ENCODE measurements around the gene WDR72.
"Not testable (repeated sequence)": the region's sequence is repeated elsewhere in the genome, so short reads cannot be mapped to it uniquely, and the experiment has no call there.

WDR72 gene

GRCh38 chr15:53695365-53695764 is 64.1 kb downstream of the WDR72 start:
- no peaks in the 10 kb centered on the region for H3K27me3 ChIP-seq (ENCODE audit: control insufficient read depth in 1 of 2, insufficient read depth in 2 of 2, low read length in 2 of 2)
- H3K9ac ChIP-seq (ENCODE audit: low read length): no peak overlapping the region
- no peak overlapping the region for H3K4me3 ChIP-seq (ENCODE audit: low read depth in 1 of 2, low read length in 2 of 2)
- peaks cover 6% of the 10 kb centered on the region for H3K4me1 ChIP-seq (ENCODE audit: insufficient read depth, low read length)
- H3K9me3 ChIP-seq (ENCODE audit: low read length): no peaks in the 10 kb centered on the region
- H3K36me3 ChIP-seq (ENCODE audit: insufficient read depth, low read length): no peaks in the 10 kb centered on the region
- H3K27ac ChIP-seq (ENCODE audit: low read depth, low read length): no peak overlapping the region

GRCh38 chr15:53694476-53694874 is 65.0 kb downstream of the WDR72 start:
- no peak overlapping the region for H3K9ac ChIP-seq (ENCODE audit: low read length)

GRCh38 chr15:53693729-53694475 is 65.6 kb downstream of the WDR72 start:
- H3K36me3 ChIP-seq (ENCODE audit: insufficient read depth, low read length): no peaks in the 10 kb centered on the region

More at GRCh38 chr15:53694476-53694874, 65.0 kb downstream of the WDR72 start:
- Histone ChIP-seq H3K4me1 (ENCODE audit: insufficient read depth, low read length) (peaks cover 6% of the 10 kb centered on the region), H3K9me3 (ENCODE audit: low read length) (no peaks in the 10 kb centered on the region), H3K27ac (ENCODE audit: low read depth, low read length) (no peak overlapping the region), H3K4me3 (ENCODE audit: low read depth in 1 of 2, low read length in 2 of 2) (no peak overlapping the region), H3K27me3 (ENCODE audit: control insufficient read depth in 1 of 2, insufficient read depth in 2 of 2, low read length in 2 of 2) (no peaks in the 10 kb centered on the region), H3K36me3 (ENCODE audit: insufficient read depth, low read length) (no peaks in the 10 kb centered on the region)

GRCh38 chr15:53684162-53684561 is 75.3 kb downstream of the WDR72 start:
- H3K9me3 ChIP-seq (ENCODE audit: low read length); H3K27me3 ChIP-seq (ENCODE audit: control insufficient read depth in 1 of 2, insufficient read depth in 2 of 2, low read length in 2 of 2); H3K4me3 ChIP-seq (ENCODE audit: low read depth in 1 of 2, low read length in 2 of 2); H3K4me1 ChIP-seq (ENCODE audit: insufficient read depth, low read length); H3K36me3 ChIP-seq (ENCODE audit: insufficient read depth, low read length); H3K27ac ChIP-seq (ENCODE audit: low read depth, low read length); H3K9ac ChIP-seq (ENCODE audit: low read length): not testable (repeated sequence)

More at GRCh38 chr15:53693729-53694475, 65.6 kb downstream of the WDR72 start:
- Histone ChIP-seq H3K4me3 (ENCODE audit: low read depth in 1 of 2, low read length in 2 of 2) (no peak overlapping the region), H3K27ac (ENCODE audit: low read depth, low read length) (no peak overlapping the region), H3K27me3 (ENCODE audit: control insufficient read depth in 1 of 2, insufficient read depth in 2 of 2, low read length in 2 of 2) (no peaks in the 10 kb centered on the region), H3K4me1 (ENCODE audit: insufficient read depth, low read length) (peaks cover 6% of the 10 kb centered on the region), H3K9ac (ENCODE audit: low read length) (no peak overlapping the region), H3K9me3 (ENCODE audit: low read length) (no peaks in the 10 kb centered on the region)

GRCh38 chr15:53681056-53681455 is 78.4 kb downstream of the WDR72 start:
- no peak overlapping the region for H3K27ac ChIP-seq (ENCODE audit: low read depth, low read length)
- H3K36me3 ChIP-seq (ENCODE audit: insufficient read depth, low read length): no peaks in the 10 kb centered on the region
- H3K27me3 ChIP-seq (ENCODE audit: control insufficient read depth in 1 of 2, insufficient read depth in 2 of 2, low read length in 2 of 2): no peaks in the 10 kb centered on the region
- H3K4me1 ChIP-seq (ENCODE audit: insufficient read depth, low read length): no peaks in the 10 kb centered on the region
- H3K4me3 ChIP-seq (ENCODE audit: low read depth in 1 of 2, low read length in 2 of 2): no peak overlapping the region
- H3K9me3 ChIP-seq (ENCODE audit: low read length): no peaks in the 10 kb centered on the region
- H3K9ac ChIP-seq (ENCODE audit: low read length): no peak overlapping the region

GRCh38 chr15:53675832-53676231 is 83.6 kb downstream of the WDR72 start:
- Histone ChIP-seq H3K27ac (ENCODE audit: low read depth, low read length) (no peak overlapping the region), H3K27me3 (ENCODE audit: control insufficient read depth in 1 of 2, insufficient read depth in 2 of 2, low read length in 2 of 2) (no peaks in the 10 kb centered on the region), H3K36me3 (ENCODE audit: insufficient read depth, low read length) (no peaks in the 10 kb centered on the region), H3K4me1 (ENCODE audit: insufficient read depth, low read length) (no peaks in the 10 kb centered on the region), H3K9me3 (ENCODE audit: low read length) (no peaks in the 10 kb centered on the region), H3K4me3 (ENCODE audit: low read depth in 1 of 2, low read length in 2 of 2) (no peak overlapping the region), H3K9ac (ENCODE audit: low read length) (no peak overlapping the region)

GRCh38 chr15:53671545-53671944 is 87.9 kb downstream of the WDR72 start:
- H3K4me3 ChIP-seq (ENCODE audit: low read depth in 1 of 2, low read length in 2 of 2): no peak overlapping the region
- H3K27ac ChIP-seq (ENCODE audit: low read depth, low read length): no peak overlapping the region
- no peaks in the 10 kb centered on the region for H3K27me3 ChIP-seq (ENCODE audit: control insufficient read depth in 1 of 2, insufficient read depth in 2 of 2, low read length in 2 of 2)
- H3K4me1 ChIP-seq (ENCODE audit: insufficient read depth, low read length): no peaks in the 10 kb centered on the region
- no peak overlapping the region for H3K9ac ChIP-seq (ENCODE audit: low read length)
- no peaks in the 10 kb centered on the region for H3K9me3 ChIP-seq (ENCODE audit: low read length)
- H3K36me3 ChIP-seq (ENCODE audit: insufficient read depth, low read length): no peaks in the 10 kb centered on the region

- H3K27ac ChIP-seq (ENCODE audit: low read depth, low read length): no peak overlapping the region
- H3K9ac ChIP-seq (ENCODE audit: low read length): no peak overlapping the region
- H3K36me3 ChIP-seq (ENCODE audit: insufficient read depth, low read length): no peaks in the 10 kb centered on the region
- no peak overlapping the region for H3K4me3 ChIP-seq (ENCODE audit: low read depth in 1 of 2, low read length in 2 of 2)
- H3K4me1 ChIP-seq (ENCODE audit: insufficient read depth, low read length): no peaks in the 10 kb centered on the region
- H3K9me3 ChIP-seq (ENCODE audit: low read length): no peaks in the 10 kb centered on the region
- H3K27me3 ChIP-seq (ENCODE audit: control insufficient read depth in 1 of 2, insufficient read depth in 2 of 2, low read length in 2 of 2): no peaks in the 10 kb centered on the region
Observed at GRCh38 chr15:53670701-53671100, 88.8 kb downstream of the WDR72 start.

GRCh38 chr15:53665930-53666329 is 93.5 kb downstream of the WDR72 start:
- Histone ChIP-seq H3K4me1 (ENCODE audit: insufficient read depth, low read length) (no peaks in the 10 kb centered on the region), H3K9ac (ENCODE audit: low read length) (no peak overlapping the region), H3K27ac (ENCODE audit: low read depth, low read length) (no peak overlapping the region), H3K4me3 (ENCODE audit: low read depth in 1 of 2, low read length in 2 of 2) (no peak overlapping the region), H3K9me3 (ENCODE audit: low read length) (no peaks in the 10 kb centered on the region), H3K27me3 (ENCODE audit: control insufficient read depth in 1 of 2, insufficient read depth in 2 of 2, low read length in 2 of 2) (no peaks in the 10 kb centered on the region), H3K36me3 (ENCODE audit: insufficient read depth, low read length) (no peaks in the 10 kb centered on the region)

- Histone ChIP-seq H3K36me3 (ENCODE audit: insufficient read depth, low read length) (no peaks in the 10 kb centered on the region), H3K27me3 (ENCODE audit: control insufficient read depth in 1 of 2, insufficient read depth in 2 of 2, low read length in 2 of 2) (no peaks in the 10 kb centered on the region), H3K4me1 (ENCODE audit: insufficient read depth, low read length) (no peaks in the 10 kb centered on the region)
Observed at GRCh38 chr15:53658827-53659555, 100.5 kb downstream of the WDR72 start.

GRCh38 chr15:53658255-53658654 is 101.2 kb downstream of the WDR72 start:
- no peaks in the 10 kb centered on the region for H3K9me3 ChIP-seq (ENCODE audit: low read length)
- H3K27ac ChIP-seq (ENCODE audit: low read depth, low read length): no peak overlapping the region
- H3K9ac ChIP-seq (ENCODE audit: low read length): no peak overlapping the region
- no peaks in the 10 kb centered on the region for H3K4me1 ChIP-seq (ENCODE audit: insufficient read depth, low read length)
- no peaks in the 10 kb centered on the region for H3K27me3 ChIP-seq (ENCODE audit: control insufficient read depth in 1 of 2, insufficient read depth in 2 of 2, low read length in 2 of 2)
- no peaks in the 10 kb centered on the region for H3K36me3 ChIP-seq (ENCODE audit: insufficient read depth, low read length)
- no peak overlapping the region for H3K4me3 ChIP-seq (ENCODE audit: low read depth in 1 of 2, low read length in 2 of 2)

More at GRCh38 chr15:53658827-53659555, 100.5 kb downstream of the WDR72 start:
- Histone ChIP-seq H3K4me3 (ENCODE audit: low read depth in 1 of 2, low read length in 2 of 2) (no peak overlapping the region), H3K9me3 (ENCODE audit: low read length) (no peaks in the 10 kb centered on the region), H3K9ac (ENCODE audit: low read length) (no peak overlapping the region), H3K27ac (ENCODE audit: low read depth, low read length) (no peak overlapping the region)

Data from muscle layer of colon (tissue), 2 donors.